HepG2 (cell line): ENCODE data around the gene NFKB1. TPM values are rescaled to one million over a fixed set of nuclear protein-coding genes. Genes with fewer than 3 reads are reported as not detected.

Source experiments
- ATAC-seq: fragments of 200-7000 bp; cut with Tn5 transposase; 3 replicates; pipeline ENCODE4 v1.9.1; 2020; ENCODE audit warnings: mild to moderate bottlenecking, moderate library complexity
- BruUV-seq: library from RNA; stranded (reverse); fragments of 400-500 nt; replicated peaks from 2 replicates; lab custom pipeline; 2021; lab: Mats Ljungman, UMichigan
- CTCF ChIA-PET: fragments of 300-600 bp; formaldehyde crosslinking; extraction: SDS; loops from one replicate; lab custom pipeline; 2021; ENCODE audit warnings: low total read pairs, inconsistent platforms, low intra/inter-chr PET ratio; lab: Yijun Ruan, JAX
- POLR2A ChIA-PET: fragments of 350-600 bp; sonication (Branson Sonifier 250); formaldehyde crosslinking; loops from one replicate; lab custom pipeline; 2020; ENCODE audit warnings: antibody characterized with exemption, inconsistent platforms; lab: Yijun Ruan, JAX
- DNase-seq: peaks from one replicate; pipeline ENCODE4 v3.0.0-alpha.2; 2015; ENCODE audit warnings: low spot score
- FAIRE-seq: peaks from 3 replicates; lab custom pipeline; 2011; peaks lifted over from hg19 to GRCh38; lab: Jason Lieb, UNC
- H2AFZ ChIP-seq: one replicate; pipeline ENCODE4 v1.6.1; 2011; ENCODE audit warnings: low read length, inconsistent platforms
- H3K27ac ChIP-seq: fragments of 300-600 bp; 3 replicates; pipeline ENCODE4 v1.8.0; 2011; ENCODE audit warnings: mixed run types, mild to moderate bottlenecking, mixed read lengths, low read length, inconsistent platforms; ENCODE audit not compliant: insufficient read depth; ENCODE audit errors: extremely low read length
- H3K27me3 ChIP-seq, 2 experiments: fragments of 200-600 bp in 1 of 2; 2 replicates in 1 of 2; 3 replicates in 1 of 2; pipeline versions ENCODE4 v1.6.0 to v1.8.0; 2011; ENCODE audit warnings: low read length in 2 of 2, mild to moderate bottlenecking in 2 of 2, moderate library complexity in 2 of 2, inconsistent platforms in 1 of 2; ENCODE audit not compliant: insufficient read depth in 2 of 2, control insufficient read depth in 1 of 2
- H3K36me3 ChIP-seq, 2 experiments: fragments of 200-600 bp in 1 of 2; replicated peaks in 1 of 2; 2 replicates in 1 of 2; 3 replicates in 1 of 2; pipeline versions ENCODE4 v1.5.1 to v1.8.0; 2011; ENCODE audit warnings: low read length in 2 of 2, inconsistent platforms in 1 of 2; ENCODE audit not compliant: insufficient read depth in 2 of 2, control insufficient read depth in 1 of 2
- H3K4me1 ChIP-seq: 2 replicates; pipeline ENCODE4 v1.5.1; 2012; ENCODE audit warnings: low read length, inconsistent platforms; ENCODE audit not compliant: insufficient read depth
- H3K4me2 ChIP-seq: 2 replicates; pipeline ENCODE4 v1.6.0; 2011; ENCODE audit warnings: low read depth, low read length, inconsistent platforms
- H3K4me3 ChIP-seq, 3 experiments: fragments of 200-600 bp in 1 of 3; sonication (generic), shearing (Covaris generic) in 1 of 3; replicated peaks in 1 of 3; 2 replicates each; pipeline ENCODE4 v1.5.1; 2011 to 2016; ENCODE audit warnings: low read length in 3 of 3, inconsistent platforms in 2 of 3, low read depth in 2 of 3, mild to moderate bottlenecking in 2 of 3, control low read depth in 1 of 3, mixed read lengths in 1 of 3; ENCODE audit not compliant: insufficient read depth in 1 of 3
- H3K79me2 ChIP-seq: one replicate; pipeline ENCODE4 v1.6.1; 2011; ENCODE audit warnings: low read length, inconsistent platforms; ENCODE audit not compliant: insufficient read depth
- H3K9ac ChIP-seq: 2 replicates; pipeline ENCODE4 v1.6.0; 2011; ENCODE audit warnings: mild to moderate bottlenecking, low read depth, low read length, inconsistent platforms; ENCODE audit not compliant: insufficient read depth
- H3K9me3 ChIP-seq: 2 replicates; pipeline ENCODE4 v1.5.1; 2012; ENCODE audit warnings: mild to moderate bottlenecking, low read length
- H4K20me1 ChIP-seq: 2 replicates; pipeline ENCODE4 v1.6.0; 2011; ENCODE audit warnings: inconsistent platforms, mild to moderate bottlenecking, low read length, moderate library complexity; ENCODE audit not compliant: insufficient read depth
- BORCS8-MEF2B ChIP-seq: sonication (generic); formaldehyde crosslinking; IDR thresholded peaks from 2 replicates; pipeline ENCODE4 v1.8.0; 2022; ENCODE audit warnings: mild to moderate bottlenecking, missing genetic modification reagents
- CBX1 ChIP-seq: IDR thresholded peaks from one replicate; pipeline ENCODE4 v1.6.1; 2016; ENCODE audit warnings: antibody characterized with exemption, low read depth
- KDM2A ChIP-seq: sonication (generic); formaldehyde crosslinking; IDR thresholded peaks from 2 replicates; pipeline ENCODE4 v1.4.0; 2020; ENCODE audit warnings: low read depth, missing genetic modification reagents, borderline replicate concordance
- MXD4 ChIP-seq: IDR thresholded peaks from 2 replicates; pipeline ENCODE4 v1.6.1; 2016; ENCODE audit warnings: mild to moderate bottlenecking, missing biosample characterization, missing genetic modification reagents
- SIN3A ChIP-seq: IDR thresholded peaks from 2 replicates; pipeline ENCODE4 v1.6.1; 2011; ENCODE audit warnings: low read depth, mild to moderate bottlenecking, control low read depth, low read length, borderline replicate concordance
- ZC3H13 ChIP-seq: sonication (generic); formaldehyde crosslinking; IDR thresholded peaks from 2 replicates; pipeline ENCODE4 v1.8.1; 2023; ENCODE audit warnings: mild to moderate bottlenecking, missing genetic modification reagents, moderate library complexity
- ZKSCAN5 ChIP-seq: sonication (generic); formaldehyde crosslinking; IDR thresholded peaks from 2 replicates; pipeline ENCODE4 v1.5.1; 2020; ENCODE audit warnings: mild to moderate bottlenecking, missing genetic modification reagents
- ZNF383 ChIP-seq: sonication (generic); formaldehyde crosslinking; IDR thresholded peaks from 2 replicates; pipeline ENCODE4 v1.4.0; 2020; ENCODE audit warnings: missing genetic modification reagents, mild to moderate bottlenecking, borderline replicate concordance
- ZNF607 ChIP-seq: sonication (generic); formaldehyde crosslinking; IDR thresholded peaks from 2 replicates; pipeline ENCODE4 v1.5.1; 2020; ENCODE audit warnings: missing genetic modification reagents, mild to moderate bottlenecking, borderline replicate concordance
- ZNF788 ChIP-seq: sonication (generic); formaldehyde crosslinking; IDR thresholded peaks from 2 replicates; pipeline ENCODE4 v1.5.0; 2020; ENCODE audit warnings: mild to moderate bottlenecking, missing genetic modification reagents, borderline replicate concordance
- WGBS: methylation state at CpG from one replicate; pipeline ENCODE4 v1.1.6; 2017; ENCODE audit warnings: low lambda C conversion rate; 5-methylcytosine and 5-hydroxymethylcytosine counted together
- in situ Hi-C: cut with HindIII; loops from 2 replicates; pipeline ENCODE4 v1.10.0; 2017; ENCODE audit warnings: low pct_unique_long_range_greater_than_20kb; ENCODE audit not compliant: extremely low pct_ligation_motif_present
- intact Hi-C: fragments of 100-400 bp; cut with micrococcal nuclease; formaldehyde crosslinking; loops from one replicate; pipeline ENCODE4 v1.10.0; 2022; ENCODE audit not compliant: unreplicated experiment
- polyA plus RNA-seq, 8 experiments: library from polyadenylated mRNA; depleted of rRNA in 3 of 8; stranded (reverse) in 7 of 8; unstranded in 1 of 8; fragments of >200 nt; fragmentation: Illumina TruSeq in 4 of 8; extraction: Trizol in 4 of 8; gene quantifications; 2 replicates each; pipeline versions ENCODE4 v1.2.1 to v1.2.3, GENCODE V29; 2011 to 2016; ENCODE audit warnings: low read depth in 4 of 8, missing spikeins in 1 of 8, mixed read lengths in 1 of 8; ENCODE audit not compliant: insufficient read depth in 1 of 8
- total RNA-seq, 5 experiments: library from RNA; depleted of rRNA; stranded (reverse); fragments of >200 nt; fragmentation: Illumina TruSeq; extraction: Trizol; gene quantifications; 2 replicates each; pipeline ENCODE4 v1.2.3, GENCODE V29; 2016; ENCODE audit warnings: low read depth in 1 of 5
- TF ChIP-seq, protein P1 (sequence below): sonication (generic); formaldehyde crosslinking; IDR thresholded peaks from 2 replicates; pipeline ENCODE4 v1.5.0; 2020; ENCODE audit warnings: mild to moderate bottlenecking, missing genetic modification reagents, moderate library complexity

Gene NFKB1
- total and polyA plus RNA-seq, 2 of the 13 experiments (the other 11 are each of a cell fraction or from before 2014, with no cell fraction given): 15.4 to 31.6 TPM

DNA sequence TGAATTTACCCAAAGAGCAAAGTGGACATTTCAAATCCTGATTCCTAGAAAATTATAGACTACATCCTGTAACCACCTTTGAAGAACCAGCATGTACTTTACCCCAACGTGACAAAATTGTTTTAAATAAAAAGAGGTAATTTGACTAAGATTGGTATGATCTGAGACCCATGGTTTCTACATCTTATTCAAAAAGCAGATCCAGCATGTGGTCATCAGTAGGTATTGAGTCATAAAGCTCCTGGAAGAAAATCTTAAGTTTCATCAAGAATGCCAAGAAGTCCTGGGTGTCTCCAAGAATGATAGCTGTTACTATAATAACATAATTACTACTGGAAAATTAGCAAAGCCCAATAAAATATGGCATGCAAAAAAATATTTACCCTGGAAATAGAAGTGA, 61.8 kb downstream of the NFKB1 start (continued):
- no peak for TF ChIP-seq BORCS8-MEF2B (CRISPR knock-in tag)
- TF ChIP-seq ZNF788: no peak
- no peak for TF ChIP-seq ZC3H13
- TF ChIP-seq ZNF383 (CRISPR knock-in tag): no peak
- no peak for TF ChIP-seq KDM2A (CRISPR knock-in tag)
- TF ChIP-seq, protein P1, sequence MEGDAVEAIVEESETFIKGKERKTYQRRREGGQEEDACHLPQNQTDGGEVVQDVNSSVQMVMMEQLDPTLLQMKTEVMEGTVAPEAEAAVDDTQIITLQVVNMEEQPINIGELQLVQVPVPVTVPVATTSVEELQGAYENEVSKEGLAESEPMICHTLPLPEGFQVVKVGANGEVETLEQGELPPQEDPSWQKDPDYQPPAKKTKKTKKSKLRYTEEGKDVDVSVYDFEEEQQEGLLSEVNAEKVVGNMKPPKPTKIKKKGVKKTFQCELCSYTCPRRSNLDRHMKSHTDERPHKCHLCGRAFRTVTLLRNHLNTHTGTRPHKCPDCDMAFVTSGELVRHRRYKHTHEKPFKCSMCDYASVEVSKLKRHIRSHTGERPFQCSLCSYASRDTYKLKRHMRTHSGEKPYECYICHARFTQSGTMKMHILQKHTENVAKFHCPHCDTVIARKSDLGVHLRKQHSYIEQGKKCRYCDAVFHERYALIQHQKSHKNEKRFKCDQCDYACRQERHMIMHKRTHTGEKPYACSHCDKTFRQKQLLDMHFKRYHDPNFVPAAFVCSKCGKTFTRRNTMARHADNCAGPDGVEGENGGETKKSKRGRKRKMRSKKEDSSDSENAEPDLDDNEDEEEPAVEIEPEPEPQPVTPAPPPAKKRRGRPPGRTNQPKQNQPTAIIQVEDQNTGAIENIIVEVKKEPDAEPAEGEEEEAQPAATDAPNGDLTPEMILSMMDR (CRISPR knock-in tag): no peak
- TF ChIP-seq MXD4 (CRISPR knock-in tag): no peak
- no peak for TF ChIP-seq CBX1

DNA sequence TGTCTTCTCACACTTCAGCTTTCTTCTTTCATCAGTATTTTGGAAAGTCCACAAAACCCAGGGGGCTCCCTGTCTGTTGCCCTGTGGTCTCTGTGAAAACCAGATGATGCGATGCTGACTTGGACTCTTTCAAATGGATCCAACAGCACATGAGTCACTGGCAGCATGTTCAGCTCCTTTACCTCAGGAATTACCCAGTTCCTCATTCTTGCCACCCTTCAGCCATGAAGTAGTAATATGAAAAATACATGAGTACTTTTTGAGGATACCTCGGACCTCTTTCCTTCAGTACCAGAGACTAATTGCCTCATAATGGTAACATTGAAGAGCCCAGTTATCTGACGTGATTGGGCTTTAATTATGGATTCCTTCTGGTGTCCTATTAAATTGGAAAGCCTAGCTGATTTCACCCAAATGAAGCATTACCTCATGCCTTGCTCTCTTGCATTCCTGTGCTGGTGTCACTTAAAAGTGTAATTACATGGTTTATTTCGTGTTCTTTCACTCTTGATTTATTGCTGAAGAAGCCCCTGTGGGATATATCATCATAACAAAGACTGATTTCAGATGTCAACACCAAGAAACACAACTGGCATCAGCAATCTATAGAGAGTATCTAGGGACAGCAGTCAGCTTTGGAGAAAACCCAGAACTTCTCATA, 63.4 kb downstream of the NFKB1 start:
- peaks cover 4 to 7% of the 10 kb centered on the region in 2 experiments; a peak in 4 of 5 replicates for H3K36me3 ChIP-seq
- H2AFZ ChIP-seq: no peak overlapping the region
- ChIA-PET POLR2A (no interaction called here), CTCF (no interaction called here)
- H3K27me3 ChIP-seq: no peaks in the 10 kb centered on the region
- H3K4me3 ChIP-seq: no peak overlapping the region
- no peaks in the 10 kb centered on the region for H3K79me2 ChIP-seq
- H3K9ac ChIP-seq: no peak overlapping the region
- 96% methylated on average over 4 of the region's 4 CpGs for WGBS
- in situ Hi-C loops: no loop called here
- no peaks in the 10 kb centered on the region for H3K9me3 ChIP-seq
- DNase-seq: no peak
- TF ChIP-seq SIN3A (no peak), ZNF607 (CRISPR knock-in tag) (no peak), ZKSCAN5 (no peak)
- H3K4me1 ChIP-seq: peaks cover 8% of the 10 kb centered on the region; the same call in 1 of the 2 replicates
- H3K4me2 ChIP-seq: no peak overlapping the region
- no peak for ATAC-seq
- intact Hi-C loops: no loop called here
- no peak overlapping the region for H3K27ac ChIP-seq
- BruUV-seq: no TSS peak
- no peaks in the 10 kb centered on the region for H4K20me1 ChIP-seq
- FAIRE-seq: no peak
